IPS-11a (cell line): ENCODE results near the gene VTI1A.
"Not testable (repeated sequence)": the region's sequence is repeated elsewhere in the genome, so short reads cannot be mapped to it uniquely, and the experiment has no call there.

Source experiments
- H3K4me3 ChIP-seq: one replicate; pipeline ENCODE4 v1.5.1; 2013; ENCODE audit warnings: low read depth, low read length, control low read depth

The VTI1A gene

GRCh38 chr10:112713411-112713810 lies 266.4 kb downstream of the VTI1A start:
- no peak overlapping the region for H3K4me3 ChIP-seq

DNA sequence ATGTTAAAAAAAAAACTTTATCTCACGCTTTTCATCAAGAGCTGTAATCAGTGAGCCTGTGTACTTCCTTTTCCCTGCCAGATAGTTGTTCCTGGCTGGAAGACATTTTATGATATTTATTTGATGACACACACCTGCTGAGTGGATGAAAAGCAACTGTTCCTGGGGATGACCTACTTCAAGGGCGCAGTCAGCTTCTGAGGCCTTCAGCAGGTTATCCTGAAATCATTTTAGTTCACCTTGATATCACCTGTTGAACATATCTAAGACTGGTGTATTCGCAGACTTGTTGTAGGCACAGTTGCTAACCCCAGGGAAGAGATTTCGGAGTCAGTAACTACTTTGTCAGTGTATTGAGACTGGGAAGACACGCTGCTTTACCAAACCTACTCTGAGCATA lies 268.6 kb downstream of the VTI1A start:
- H3K4me3 ChIP-seq, result no peak overlapping the region

DNA sequence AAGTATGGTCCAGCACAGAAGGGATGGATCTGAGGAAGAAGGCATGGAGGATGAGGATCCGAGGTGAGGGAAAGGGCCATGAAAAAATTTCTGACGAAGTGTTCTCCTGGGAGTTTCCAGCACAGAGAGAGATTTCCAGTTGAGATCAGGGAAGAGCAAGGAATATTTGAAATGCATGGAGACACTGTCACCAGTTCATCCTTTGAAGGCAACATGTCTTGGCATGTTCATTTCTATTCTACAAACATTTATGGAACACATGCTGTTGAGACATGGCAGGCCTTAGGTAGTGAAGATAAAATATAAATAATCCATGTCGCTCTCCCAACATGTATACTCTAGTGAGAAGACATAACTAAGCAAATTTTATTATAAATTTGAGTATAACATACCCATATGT lies 269.1 kb downstream of the VTI1A start:
- no peak overlapping the region for H3K4me3 ChIP-seq

- no peak overlapping the region for H3K4me3 ChIP-seq
These were observed 270.0 kb downstream of the VTI1A start for GRCh38 chr10:112716924-112717413.

- no peak overlapping the region for H3K4me3 ChIP-seq
These were observed 273.2 kb downstream of the VTI1A start for GRCh38 chr10:112720178-112720577.

DNA sequence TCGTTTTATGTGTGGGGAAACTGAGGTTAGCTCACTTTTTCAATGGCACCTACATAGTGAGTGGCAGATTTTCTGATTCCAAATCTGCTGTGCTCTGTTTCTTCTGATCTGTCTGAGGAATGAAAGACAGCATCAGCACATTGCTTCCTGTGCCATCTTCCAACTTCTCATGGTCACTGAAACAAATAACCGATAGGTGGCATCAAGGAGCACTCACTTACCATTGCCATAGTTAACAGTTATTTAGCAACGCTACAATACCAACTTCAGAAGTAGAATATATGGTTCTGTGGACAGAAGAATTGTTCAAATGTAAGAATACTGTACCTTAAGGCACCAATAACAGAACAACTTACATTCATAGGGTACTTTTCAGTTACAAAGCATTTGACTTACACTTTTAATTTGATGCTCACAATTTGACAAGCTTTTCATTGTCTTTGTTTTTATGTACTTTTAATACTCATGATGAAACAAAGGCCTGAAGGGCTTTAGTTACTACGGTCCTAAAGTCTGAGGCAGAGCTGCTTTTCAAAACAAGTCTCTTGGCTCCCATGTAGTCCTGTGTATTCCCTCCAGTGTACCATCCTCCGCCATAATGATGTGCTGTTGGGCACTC lies 274.2 kb downstream of the VTI1A start:
- no peak overlapping the region for H3K4me3 ChIP-seq

DNA sequence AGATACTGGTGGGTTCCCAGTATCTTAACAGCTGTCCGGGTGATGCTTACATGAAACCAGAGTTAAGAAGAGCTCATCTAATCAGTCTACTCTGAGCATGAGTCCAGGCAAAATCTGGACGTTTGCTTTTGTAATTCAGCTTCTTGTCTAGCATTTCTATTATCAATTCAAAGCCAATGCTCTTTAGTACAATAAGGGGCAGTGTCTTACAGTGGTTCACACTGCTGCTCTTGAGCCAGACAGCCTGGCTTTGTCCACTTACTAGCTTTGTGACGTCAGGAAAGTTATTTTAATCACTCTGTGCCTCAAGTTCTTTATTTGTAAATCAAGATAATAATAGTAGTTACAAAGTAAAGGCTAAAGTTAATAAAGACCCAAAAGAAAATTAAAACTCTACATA lies 275.7 kb downstream of the VTI1A start:
- H3K4me3 ChIP-seq, result no peak overlapping the region

GRCh38 chr10:112723876-112724275 lies 276.9 kb downstream of the VTI1A start:
- no peak overlapping the region for H3K4me3 ChIP-seq

GRCh38 chr10:112724404-112724991 lies 277.5 kb downstream of the VTI1A start:
- no peak overlapping the region for H3K4me3 ChIP-seq

GRCh38 chr10:112728118-112728883 lies 281.3 kb downstream of the VTI1A start:
- no peak overlapping the region for H3K4me3 ChIP-seq

GRCh38 chr10:112728997-112729396 lies 282.0 kb downstream of the VTI1A start:
- no peak overlapping the region for H3K4me3 ChIP-seq

- not testable (repeated sequence) for H3K4me3 ChIP-seq
These were observed 284.4 kb downstream of the VTI1A start for GRCh38 chr10:112731450-112731849.

- H3K4me3 ChIP-seq, result no peak overlapping the region
These were observed 285.4 kb downstream of the VTI1A start for GRCh38 chr10:112732277-112732921.

- H3K4me3 ChIP-seq, result no peak overlapping the region
These were observed 288.2 kb downstream of the VTI1A start for GRCh38 chr10:112735041-112735695.

DNA sequence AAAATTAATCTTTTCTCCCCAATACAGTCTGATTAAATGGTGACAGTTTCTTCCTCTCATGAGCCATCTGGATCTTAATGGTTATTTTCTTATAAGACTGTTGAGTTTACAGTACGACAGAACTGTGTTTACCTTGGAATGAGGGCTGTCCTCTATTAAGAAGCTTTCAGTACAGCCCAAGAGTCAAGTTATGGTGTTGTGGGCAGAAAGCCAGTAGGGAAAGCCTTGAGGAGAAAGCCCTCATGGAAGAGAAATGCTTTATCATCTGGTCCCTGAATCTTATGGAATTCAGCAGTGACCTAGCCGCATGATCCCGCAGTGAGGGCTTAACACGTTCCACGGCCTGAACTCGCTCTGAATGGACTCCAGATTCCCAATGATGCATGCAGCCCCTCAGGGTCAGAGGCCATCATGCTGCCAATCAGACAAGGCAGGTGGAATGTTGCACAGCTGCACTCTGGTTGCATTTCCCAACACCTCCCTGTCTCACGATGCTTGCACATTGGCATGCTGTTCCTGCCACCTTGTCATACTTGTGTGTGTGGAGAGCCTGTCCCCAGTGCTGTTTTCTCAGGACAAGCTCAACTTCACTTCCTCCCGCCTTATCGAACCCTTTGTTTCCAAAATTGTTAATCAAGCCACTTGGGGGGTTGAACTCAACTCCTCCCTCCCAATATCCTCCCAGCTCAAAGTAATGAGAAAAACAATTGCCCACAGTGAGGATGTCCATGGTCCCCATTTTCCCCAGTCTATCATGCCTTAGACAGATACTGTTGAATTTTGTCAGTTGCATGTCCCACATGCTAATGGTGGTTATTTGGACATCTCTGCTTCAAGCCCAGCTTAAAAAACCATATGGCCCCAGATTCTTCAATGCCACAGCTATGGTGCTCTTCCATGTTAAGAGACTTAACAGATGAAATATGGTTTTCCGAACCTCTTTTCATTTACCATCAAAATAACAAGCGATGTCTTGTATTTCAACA lies 291.9 kb downstream of the VTI1A start:
- H3K4me3 ChIP-seq, result no peak overlapping the region

GRCh38 chr10:112739592-112740353 lies 292.8 kb downstream of the VTI1A start:
- no peak overlapping the region for H3K4me3 ChIP-seq

DNA sequence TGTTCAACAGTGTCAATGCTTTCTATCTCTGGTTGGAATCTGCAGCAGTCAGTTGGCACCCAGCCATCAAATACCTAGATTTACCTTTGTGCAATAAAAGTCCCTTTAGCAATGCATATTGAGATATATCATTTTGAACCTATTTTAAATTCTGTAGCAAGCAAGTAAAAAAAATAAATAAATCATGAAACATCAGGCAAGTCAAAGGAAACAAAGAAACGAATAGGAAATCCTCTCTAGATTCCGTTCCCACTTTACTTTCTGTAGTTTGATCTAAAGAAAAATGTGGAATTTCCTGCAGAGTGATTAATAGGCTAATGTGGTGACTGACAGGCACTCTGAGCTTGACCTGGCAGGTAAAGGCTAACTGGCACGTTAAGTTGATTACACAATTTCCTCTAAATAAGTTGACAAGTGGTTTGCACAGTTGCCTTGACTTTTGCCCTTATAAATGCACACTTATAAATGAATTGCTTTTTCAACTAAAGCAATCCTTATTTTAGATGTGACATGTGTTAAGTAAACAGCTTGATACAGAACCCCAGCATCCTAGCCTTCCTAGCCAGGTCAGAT lies 294.9 kb downstream of the VTI1A start:
- no peak overlapping the region for H3K4me3 ChIP-seq

- H3K4me3 ChIP-seq, result no peak overlapping the region
These were observed 297.4 kb downstream of the VTI1A start for GRCh38 chr10:112744181-112745096.
